ENCODE measurements around the gene CASK.

Gene CASK

DNA sequence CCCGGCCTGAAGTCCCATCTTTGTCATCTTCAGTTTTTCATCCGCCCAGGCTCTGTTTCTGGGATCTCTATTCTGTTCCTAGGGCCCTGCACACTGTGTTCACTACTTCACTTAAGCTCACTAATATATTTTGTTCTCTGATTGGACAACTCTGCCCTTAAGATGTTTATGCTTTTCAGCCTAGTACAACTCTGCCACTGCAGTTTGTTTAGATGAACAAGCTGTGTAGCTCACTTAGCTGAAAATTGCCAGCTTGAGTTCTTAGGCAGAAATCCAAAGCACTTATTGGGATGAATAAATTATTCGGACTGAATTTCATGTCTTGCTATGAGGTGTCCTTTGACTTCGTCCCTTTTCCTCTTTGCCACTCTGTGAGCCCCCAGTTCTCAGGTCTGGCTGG, 415.4 kb downstream of the CASK start:
- H3K27me3 ChIP-seq (ENCODE audit: insufficient read depth, poor library complexity, severe bottlenecking), result no peaks in the 10 kb centered on the region
- no peak for DNase-seq (ENCODE audit: low read depth in 1 of 2, low spot score in 1 of 2)

GRCh38 chrX:41502004-41502403, 421.4 kb downstream of the CASK start:
- DNase-seq (ENCODE audit: low read depth in 1 of 2, low spot score in 1 of 2), result no peak
- Histone ChIP-seq H3K27ac (replicated peaks) (no peak overlapping the region), H3K4me3 (replicated peaks; ENCODE audit: insufficient read depth, low read length) (no peak overlapping the region), H3K27me3 (ENCODE audit: insufficient read depth, poor library complexity, severe bottlenecking) (no peaks in the 10 kb centered on the region)
- TF ChIP-seq, protein P1, sequence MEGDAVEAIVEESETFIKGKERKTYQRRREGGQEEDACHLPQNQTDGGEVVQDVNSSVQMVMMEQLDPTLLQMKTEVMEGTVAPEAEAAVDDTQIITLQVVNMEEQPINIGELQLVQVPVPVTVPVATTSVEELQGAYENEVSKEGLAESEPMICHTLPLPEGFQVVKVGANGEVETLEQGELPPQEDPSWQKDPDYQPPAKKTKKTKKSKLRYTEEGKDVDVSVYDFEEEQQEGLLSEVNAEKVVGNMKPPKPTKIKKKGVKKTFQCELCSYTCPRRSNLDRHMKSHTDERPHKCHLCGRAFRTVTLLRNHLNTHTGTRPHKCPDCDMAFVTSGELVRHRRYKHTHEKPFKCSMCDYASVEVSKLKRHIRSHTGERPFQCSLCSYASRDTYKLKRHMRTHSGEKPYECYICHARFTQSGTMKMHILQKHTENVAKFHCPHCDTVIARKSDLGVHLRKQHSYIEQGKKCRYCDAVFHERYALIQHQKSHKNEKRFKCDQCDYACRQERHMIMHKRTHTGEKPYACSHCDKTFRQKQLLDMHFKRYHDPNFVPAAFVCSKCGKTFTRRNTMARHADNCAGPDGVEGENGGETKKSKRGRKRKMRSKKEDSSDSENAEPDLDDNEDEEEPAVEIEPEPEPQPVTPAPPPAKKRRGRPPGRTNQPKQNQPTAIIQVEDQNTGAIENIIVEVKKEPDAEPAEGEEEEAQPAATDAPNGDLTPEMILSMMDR (IDR thresholded peaks at IDR 0.05; ENCODE audit: insufficient read depth, low read length), result no peak
- TF ChIP-seq SPI1 (IDR thresholded peaks at IDR 0.05; ENCODE audit: borderline replicate concordance, low read depth), result no peak
- no peak for TF ChIP-seq POLR2AphosphoS5 (IDR thresholded peaks at IDR 0.05; ENCODE audit: low read depth)
- TF ChIP-seq REST (IDR thresholded peaks at IDR 0.05; ENCODE audit: insufficient replicate concordance, low read depth), result no peak
- TF ChIP-seq GABPA (IDR thresholded peaks at IDR 0.05; ENCODE audit: low read depth), result no peak

More for the DNA sequence above, 415.4 kb downstream of the CASK start:
- no peak overlapping the region for H3K4me3 ChIP-seq (replicated peaks; ENCODE audit: insufficient read depth, low read length)
- H3K27ac ChIP-seq (replicated peaks), result no peak overlapping the region
- no peak for TF ChIP-seq REST (IDR thresholded peaks at IDR 0.05; ENCODE audit: insufficient replicate concordance, low read depth)
- no peak for TF ChIP-seq SPI1 (IDR thresholded peaks at IDR 0.05; ENCODE audit: borderline replicate concordance, low read depth)
- TF ChIP-seq POLR2AphosphoS5 (IDR thresholded peaks at IDR 0.05; ENCODE audit: low read depth), result no peak
- TF ChIP-seq GABPA (IDR thresholded peaks at IDR 0.05; ENCODE audit: low read depth), result no peak
- TF ChIP-seq, protein P1 (IDR thresholded peaks at IDR 0.05; ENCODE audit: insufficient read depth, low read length), result no peak

GRCh38 chrX:41499984-41500383, 423.4 kb downstream of the CASK start:
- Histone ChIP-seq H3K27me3 (ENCODE audit: insufficient read depth, poor library complexity, severe bottlenecking) (no peaks in the 10 kb centered on the region), H3K27ac (replicated peaks) (no peak overlapping the region), H3K4me3 (replicated peaks; ENCODE audit: insufficient read depth, low read length) (no peak overlapping the region)
- TF ChIP-seq, protein P1 (IDR thresholded peaks at IDR 0.05; ENCODE audit: insufficient read depth, low read length), result no peak
- TF ChIP-seq REST (IDR thresholded peaks at IDR 0.05; ENCODE audit: insufficient replicate concordance, low read depth), result no peak
- no peak for TF ChIP-seq GABPA (IDR thresholded peaks at IDR 0.05; ENCODE audit: low read depth)
- TF ChIP-seq POLR2AphosphoS5 (IDR thresholded peaks at IDR 0.05; ENCODE audit: low read depth), result no peak
- no peak for TF ChIP-seq SPI1 (IDR thresholded peaks at IDR 0.05; ENCODE audit: borderline replicate concordance, low read depth)
- no peak for DNase-seq (ENCODE audit: low read depth in 1 of 2, low spot score in 1 of 2)
